Caco-2 (cell line): Measurements from ENCODE around the gene NUP205. TPM values are rescaled to one million over a fixed set of nuclear protein-coding genes. Genes with fewer than 3 reads are reported as not detected.
"Not testable (repeated sequence)": the region's sequence is repeated elsewhere in the genome, so short reads cannot be mapped to it uniquely, and the experiment has no call there.

ENCODE experiments used
- BruUV-seq: library from RNA; stranded (reverse); fragments of 400-500 nt; replicated peaks from 2 replicates; lab custom pipeline; 2021; lab: Mats Ljungman, UMichigan
- CTCF ChIA-PET: fragments of 300-600 bp; sonication (Branson Sonifier 250); formaldehyde crosslinking; loops from one replicate; lab custom pipeline; 2022; ENCODE audit warnings: antibody characterized with exemption; lab: Charles Lee
- POLR2A ChIA-PET: fragments of 300-600 bp; sonication (Branson Sonifier 250); formaldehyde crosslinking; loops from one replicate; lab custom pipeline; 2022; ENCODE audit warnings: antibody characterized with exemption; lab: Charles Lee
- DNase-seq, 2 experiments: peaks; one replicate each; pipeline versions ENCODE4 v3.0.0 to v3.0.0-alpha.2; 2020 to 2022
- H3K27me3 ChIP-seq: replicated peaks from 2 replicates; pipeline ENCODE4 v1.6.0; 2011; ENCODE audit warnings: low read length; ENCODE audit not compliant: control insufficient read depth, insufficient read depth
- H3K36me3 ChIP-seq: 2 replicates; pipeline ENCODE4 v1.5.1; 2011; ENCODE audit warnings: low read length; ENCODE audit not compliant: control insufficient read depth, insufficient read depth
- H3K4me1 ChIP-seq: fragments of 250-450 bp; sonication (Bioruptor Pico); 2 replicates; pipeline ENCODE4 v1.5.1; 2020; ENCODE audit warnings: mild to moderate bottlenecking
- H3K4me3 ChIP-seq: 2 replicates; pipeline ENCODE4 v1.5.1; 2011; ENCODE audit warnings: low read depth, mild to moderate bottlenecking, control low read depth, low read length
- H3K9me3 ChIP-seq: fragments of 250-450 bp; sonication (Bioruptor Pico); 2 replicates; pipeline ENCODE4 v1.5.1; 2020; ENCODE audit warnings: mild to moderate bottlenecking, moderate library complexity
- H3K27ac Mint-ChIP-seq: one replicate; pipeline ENCODE4 v1.8.0; 2022; ENCODE audit warnings: mixed read lengths; ENCODE audit not compliant: unreplicated experiment
- H3K27me3 Mint-ChIP-seq: one replicate; pipeline ENCODE4 v1.8.0; 2022; ENCODE audit warnings: mixed read lengths; ENCODE audit not compliant: insufficient read depth, unreplicated experiment
- H3K36me3 Mint-ChIP-seq: one replicate; pipeline ENCODE4 v1.8.0; 2022; ENCODE audit warnings: mild to moderate bottlenecking, mixed read lengths; ENCODE audit not compliant: insufficient read depth, unreplicated experiment
- H3K4me1 Mint-ChIP-seq: one replicate; pipeline ENCODE4 v1.8.0; 2022; ENCODE audit warnings: low read depth, mixed read lengths; ENCODE audit not compliant: unreplicated experiment
- H3K4me3 Mint-ChIP-seq: one replicate; pipeline ENCODE4 v1.8.0; 2022; ENCODE audit warnings: mild to moderate bottlenecking, moderate library complexity, mixed read lengths; ENCODE audit not compliant: unreplicated experiment
- H3K9me3 Mint-ChIP-seq: one replicate; pipeline ENCODE4 v1.8.0; 2022; ENCODE audit warnings: mixed read lengths; ENCODE audit not compliant: unreplicated experiment
- intact Hi-C: fragments of 100-400 bp; cut with micrococcal nuclease; formaldehyde crosslinking; loops from one replicate; pipeline ENCODE4 v1.10.0; 2022; ENCODE audit not compliant: unreplicated experiment
- total RNA-seq: library from RNA; stranded (reverse); gene quantifications from 2 replicates; pipeline ENCODE4 v1.2.3, GENCODE V29; 2022
- TF ChIP-seq, protein P1 (sequence below), 2 experiments: fragments of 200-600 bp in 1 of 2; IDR thresholded peaks; 1 replicate in 1 of 2; 2 replicates in 1 of 2; pipeline versions ENCODE4 v1.5.1 to v1.8.0; 2011 to 2022; ENCODE audit warnings: antibody characterized with exemption in 1 of 2, control low read depth in 1 of 2, inconsistent platforms in 1 of 2, low read depth in 1 of 2, low read length in 1 of 2, mild to moderate bottlenecking in 1 of 2, moderate library complexity in 1 of 2; ENCODE audit not compliant: insufficient read depth in 1 of 2, severe bottlenecking in 1 of 2, unreplicated experiment in 1 of 2

NUP205 gene
- total RNA-seq, 1 experiment from 2014 or later: 115 TPM

- ChIA-PET CTCF (no interaction called here), POLR2A (no interaction called here)
- Mint-ChIP-seq H3K4me3 (no peak overlapping the region), H3K27me3 (no peaks in the 10 kb centered on the region), H3K27ac (no peak overlapping the region), H3K4me1 (peaks cover 8% of the 10 kb centered on the region), H3K9me3 (peaks cover 11% of the 10 kb centered on the region), H3K36me3 (no peaks in the 10 kb centered on the region)
- Histone ChIP-seq H3K27me3 (no peaks in the 10 kb centered on the region), H3K4me3 (no peak overlapping the region), H3K9me3 (no peaks in the 10 kb centered on the region), H3K36me3 (no peaks in the 10 kb centered on the region), H3K4me1 (peaks cover 11% of the 10 kb centered on the region)
- intact Hi-C loops: no loop called here
- no TSS peak for BruUV-seq
- no peak for DNase-seq
- TF ChIP-seq, protein P1, sequence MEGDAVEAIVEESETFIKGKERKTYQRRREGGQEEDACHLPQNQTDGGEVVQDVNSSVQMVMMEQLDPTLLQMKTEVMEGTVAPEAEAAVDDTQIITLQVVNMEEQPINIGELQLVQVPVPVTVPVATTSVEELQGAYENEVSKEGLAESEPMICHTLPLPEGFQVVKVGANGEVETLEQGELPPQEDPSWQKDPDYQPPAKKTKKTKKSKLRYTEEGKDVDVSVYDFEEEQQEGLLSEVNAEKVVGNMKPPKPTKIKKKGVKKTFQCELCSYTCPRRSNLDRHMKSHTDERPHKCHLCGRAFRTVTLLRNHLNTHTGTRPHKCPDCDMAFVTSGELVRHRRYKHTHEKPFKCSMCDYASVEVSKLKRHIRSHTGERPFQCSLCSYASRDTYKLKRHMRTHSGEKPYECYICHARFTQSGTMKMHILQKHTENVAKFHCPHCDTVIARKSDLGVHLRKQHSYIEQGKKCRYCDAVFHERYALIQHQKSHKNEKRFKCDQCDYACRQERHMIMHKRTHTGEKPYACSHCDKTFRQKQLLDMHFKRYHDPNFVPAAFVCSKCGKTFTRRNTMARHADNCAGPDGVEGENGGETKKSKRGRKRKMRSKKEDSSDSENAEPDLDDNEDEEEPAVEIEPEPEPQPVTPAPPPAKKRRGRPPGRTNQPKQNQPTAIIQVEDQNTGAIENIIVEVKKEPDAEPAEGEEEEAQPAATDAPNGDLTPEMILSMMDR (IDR thresholded peaks at IDR 0.05; ENCODE audit: insufficient read depth in 1 of 2, low read depth in 1 of 2, low read length in 1 of 2, severe bottlenecking in 1 of 2, unreplicated experiment in 1 of 2): no peak
Observed at GRCh38 chr7:135665042-135665441, 107.3 kb downstream of the NUP205 start.

DNA sequence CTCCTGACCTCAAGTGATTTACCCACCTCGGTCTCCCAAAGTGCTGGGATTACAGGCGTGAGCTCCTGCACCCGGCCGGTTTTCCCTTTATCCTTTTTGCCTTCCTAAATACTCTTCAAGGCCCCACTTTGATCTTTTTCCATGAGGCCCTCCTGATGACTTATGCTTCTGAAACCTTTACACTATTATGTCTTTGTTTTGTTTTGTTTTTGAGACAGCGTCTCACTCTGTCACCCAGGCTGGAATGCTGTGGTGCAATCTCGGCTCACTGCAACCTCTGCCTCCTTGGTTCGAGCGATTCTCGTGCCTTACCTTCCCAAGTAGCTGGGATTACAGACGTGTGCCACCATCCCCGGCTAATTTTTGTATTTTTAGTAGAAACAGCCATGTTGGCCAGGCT, 108.4 kb downstream of the NUP205 start:
- Mint-ChIP-seq H3K27me3 (no peaks in the 10 kb centered on the region), H3K4me3 (no peak overlapping the region), H3K9me3 (peaks cover 11% of the 10 kb centered on the region), H3K4me1 (peaks cover 8% of the 10 kb centered on the region), H3K27ac (peak overlapping the region; percentile 40), H3K36me3 (no peaks in the 10 kb centered on the region)
- H3K27me3 ChIP-seq: no peaks in the 10 kb centered on the region
- no peaks in the 10 kb centered on the region for H3K9me3 ChIP-seq
- BruUV-seq: no TSS peak
- ChIA-PET POLR2A (no interaction called here), CTCF (no interaction called here)
- intact Hi-C loops: no loop called here
- no peak for DNase-seq
- peaks cover 8% of the 10 kb centered on the region for H3K4me1 ChIP-seq
- TF ChIP-seq, protein P1 (IDR thresholded peaks at IDR 0.05; ENCODE audit: insufficient read depth in 1 of 2, low read depth in 1 of 2, low read length in 1 of 2, severe bottlenecking in 1 of 2, unreplicated experiment in 1 of 2): no peak
- H3K36me3 ChIP-seq: no peaks in the 10 kb centered on the region
- no peak overlapping the region for H3K4me3 ChIP-seq

GRCh38 chr7:135666846-135667245, 109.1 kb downstream of the NUP205 start:
- DNase-seq: no peak
- Histone ChIP-seq H3K9me3 (no peaks in the 10 kb centered on the region), H3K4me3 (no peak overlapping the region), H3K36me3 (no peaks in the 10 kb centered on the region), H3K27me3 (no peaks in the 10 kb centered on the region), H3K4me1 (peaks cover 1% of the 10 kb centered on the region; the same call in 1 of the 2 replicates)
- peaks cover 11% of the 10 kb centered on the region for H3K9me3 Mint-ChIP-seq
- no peaks in the 10 kb centered on the region for H3K36me3 Mint-ChIP-seq
- no peak overlapping the region for H3K4me3 Mint-ChIP-seq
- intact Hi-C loops: no loop called here
- no peaks in the 10 kb centered on the region for H3K27me3 Mint-ChIP-seq
- peaks cover 2% of the 10 kb centered on the region for H3K4me1 Mint-ChIP-seq
- BruUV-seq: no TSS peak
- TF ChIP-seq, protein P1 (IDR thresholded peaks at IDR 0.05; ENCODE audit: insufficient read depth in 1 of 2, low read depth in 1 of 2, low read length in 1 of 2, severe bottlenecking in 1 of 2, unreplicated experiment in 1 of 2): no peak
- no peak overlapping the region for H3K27ac Mint-ChIP-seq
- ChIA-PET POLR2A (no interaction called here), CTCF (no interaction called here)

DNA sequence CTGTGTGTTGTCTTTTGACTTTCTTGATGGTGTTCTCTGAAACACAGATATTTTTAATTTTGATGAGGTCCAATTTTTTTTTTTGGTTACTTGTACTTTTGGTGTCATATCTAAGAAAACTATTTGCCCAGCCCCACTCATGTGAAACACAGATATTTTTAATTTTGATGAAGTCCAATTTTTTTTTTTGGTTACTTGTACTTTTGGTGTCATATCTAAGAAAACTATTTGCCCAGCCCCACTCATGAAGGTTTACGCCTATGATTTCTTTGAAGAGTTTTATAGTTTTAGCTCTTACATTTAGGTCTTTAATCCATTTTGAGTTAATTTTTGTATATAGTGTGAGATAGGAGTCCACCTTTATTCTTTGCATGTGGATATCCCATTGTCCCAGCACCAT, 109.9 kb downstream of the NUP205 start:
- H3K4me3 ChIP-seq, DNase-seq, H3K4me1 Mint-ChIP-seq, CTCF ChIA-PET, H3K4me1 ChIP-seq, H3K36me3 Mint-ChIP-seq, H3K36me3 ChIP-seq, H3K4me3 Mint-ChIP-seq, intact Hi-C loops, POLR2A ChIA-PET, H3K27me3 Mint-ChIP-seq, H3K9me3 ChIP-seq, H3K27ac Mint-ChIP-seq, H3K27me3 ChIP-seq, BruUV-seq: not testable (repeated sequence)
- peaks cover 11% of the 10 kb centered on the region for H3K9me3 Mint-ChIP-seq

GRCh38 chr7:135668852-135669395, 111.2 kb downstream of the NUP205 start:
- H3K27me3 Mint-ChIP-seq, H3K4me3 ChIP-seq, H3K27me3 ChIP-seq, H3K27ac Mint-ChIP-seq, BruUV-seq, H3K9me3 ChIP-seq, H3K4me3 Mint-ChIP-seq, H3K4me1 Mint-ChIP-seq, CTCF ChIA-PET, DNase-seq, intact Hi-C loops, H3K4me1 ChIP-seq, H3K36me3 Mint-ChIP-seq, H3K36me3 ChIP-seq, POLR2A ChIA-PET: not testable (repeated sequence)
- H3K9me3 Mint-ChIP-seq: peaks cover 11% of the 10 kb centered on the region
